ENCODE results near the gene COX4I1.
"Not testable (repeated sequence)": the region's sequence is repeated elsewhere in the genome, so short reads cannot be mapped to it uniquely, and the experiment has no call there.

COX4I1 gene

GRCh38 chr16:85809645-85810044, 10.2 kb downstream of the COX4I1 start:
- DNase-seq (ENCODE audit: extremely low read depth, low read depth) = no peak
- TF ChIP-seq CTCF (IDR thresholded peaks at IDR 0.05; ENCODE audit: low read depth, low read length) = no peak

- DNase-seq (ENCODE audit: extremely low read depth, low read depth) = no peak
- TF ChIP-seq CTCF (IDR thresholded peaks at IDR 0.05; ENCODE audit: low read depth, low read length) = no peak
These were observed 10.7 kb downstream of the COX4I1 start for GRCh38 chr16:85810097-85810741.

- TF ChIP-seq CTCF (IDR thresholded peaks at IDR 0.05; ENCODE audit: low read depth, low read length) = no peak
- no peak for DNase-seq (ENCODE audit: extremely low read depth, low read depth)
These were observed 11.2 kb downstream of the COX4I1 start for GRCh38 chr16:85810742-85811115.

- TF ChIP-seq CTCF (IDR thresholded peaks at IDR 0.05; ENCODE audit: low read depth, low read length) = no peak
- no peak for DNase-seq (ENCODE audit: extremely low read depth, low read depth)
These were observed 12.7 kb downstream of the COX4I1 start for GRCh38 chr16:85812031-85812807.

GRCh38 chr16:85812811-85813700, 13.6 kb downstream of the COX4I1 start:
- TF ChIP-seq CTCF (IDR thresholded peaks at IDR 0.05; ENCODE audit: low read depth, low read length) = no peak
- DNase-seq (ENCODE audit: extremely low read depth, low read depth) = no peak

GRCh38 chr16:85816159-85816558, 16.7 kb downstream of the COX4I1 start:
- no peak for TF ChIP-seq CTCF (IDR thresholded peaks at IDR 0.05; ENCODE audit: low read depth, low read length)
- no peak for DNase-seq (ENCODE audit: extremely low read depth, low read depth)

- DNase-seq (ENCODE audit: extremely low read depth, low read depth) = not testable (repeated sequence)
These were observed 17.7 kb downstream of the COX4I1 start for GRCh38 chr16:85817195-85817594.
